Glomerular visceral epithelial cell (primary cell): ENCODE results near the gene CTBP1.
"Not testable (repeated sequence)": the region's sequence is repeated elsewhere in the genome, so short reads cannot be mapped to it uniquely, and the experiment has no call there.

Experiments
- DNase-seq: peaks from one replicate; pipeline ENCODE4 v3.0.0-alpha.2; 2016; ENCODE audit errors: extremely low spot score

The CTBP1 gene

GRCh38 chr4:1237981-1238675 is 10.8 kb downstream of the CTBP1 start:
- DNase-seq, result no peak

- DNase-seq, result not testable (repeated sequence)
Measured at GRCh38 chr4:1237261-1237660, 11.7 kb downstream of the CTBP1 start.

DNA sequence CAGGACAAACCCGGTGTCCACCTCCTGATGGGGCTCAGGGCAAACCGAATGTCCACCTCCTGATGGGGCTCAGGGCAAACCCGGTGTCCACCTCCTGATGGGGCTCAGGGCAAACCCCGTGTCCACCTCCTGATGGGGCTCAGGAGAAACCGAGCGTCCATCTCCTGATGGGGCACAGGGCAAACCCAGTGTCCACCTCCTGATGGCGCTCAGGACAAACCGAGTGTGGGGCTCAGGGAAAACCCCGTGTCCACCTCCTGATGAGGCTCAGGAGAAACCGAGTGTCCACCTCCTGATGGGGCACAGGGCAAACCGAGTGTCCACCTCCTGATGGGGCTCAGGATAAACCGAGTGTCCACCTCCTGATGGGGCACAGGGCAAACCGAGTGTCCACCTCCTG is 12.1 kb downstream of the CTBP1 start:
- DNase-seq, result not testable (repeated sequence)

- no peak for DNase-seq
Measured at GRCh38 chr4:1236103-1236641, 12.8 kb downstream of the CTBP1 start.

DNA sequence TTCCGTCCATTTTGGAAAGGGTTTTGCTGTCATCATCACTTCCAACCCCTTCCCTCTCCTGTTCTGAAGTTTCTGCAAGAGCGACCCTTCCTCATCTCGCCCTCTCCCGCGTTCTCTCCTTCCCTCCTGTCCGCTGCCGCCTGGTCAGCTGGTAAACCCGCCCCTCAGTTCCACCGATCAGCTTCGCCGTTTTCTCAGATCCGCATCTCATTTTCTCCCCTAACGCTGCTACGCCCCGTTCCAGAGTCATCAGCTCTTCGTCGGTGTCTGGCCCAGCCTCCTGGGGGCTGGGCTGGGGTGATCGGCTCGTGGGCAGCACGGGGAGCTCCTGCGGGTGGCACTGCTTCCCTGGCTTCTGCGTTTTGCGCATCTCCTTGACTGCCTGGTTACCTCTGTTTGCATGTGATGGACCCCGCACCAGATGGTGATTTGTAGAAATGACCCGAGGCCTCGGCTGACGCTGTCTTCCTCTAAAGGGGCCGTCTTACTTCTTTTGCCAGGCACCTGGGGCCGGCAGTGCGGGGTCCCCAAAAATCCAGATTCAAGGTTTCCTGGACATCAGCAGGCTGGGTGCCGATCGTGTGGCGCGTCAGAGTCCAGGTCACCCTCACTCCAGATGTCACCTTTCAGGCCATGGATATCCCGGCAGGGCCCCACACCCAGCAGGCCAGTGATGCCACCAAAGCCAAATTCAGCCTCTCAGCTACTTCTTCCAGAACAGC is 13.4 kb downstream of the CTBP1 start:
- no peak for DNase-seq

DNA sequence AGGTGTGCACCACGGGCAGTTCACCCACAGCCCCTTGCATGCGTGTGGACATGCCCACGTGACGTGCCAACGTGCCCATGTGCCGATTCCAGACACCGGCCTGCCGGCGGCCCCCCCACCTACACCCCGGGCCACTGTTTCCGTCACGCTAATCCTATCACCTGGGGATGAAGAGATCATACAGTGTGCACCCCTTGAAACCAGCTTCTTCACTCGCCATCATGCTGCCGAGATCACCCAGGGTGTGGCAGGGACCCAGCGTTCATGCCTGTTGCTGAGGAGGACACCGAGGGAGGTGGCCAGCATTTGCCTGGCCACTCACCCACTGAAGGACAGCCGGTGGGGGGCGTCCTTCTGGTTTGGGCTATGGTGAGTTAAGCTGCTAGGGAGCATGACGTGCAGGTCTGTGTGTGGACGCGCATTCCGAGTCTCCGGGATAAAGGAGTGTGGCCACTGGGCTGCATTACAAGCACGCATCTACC is 14.1 kb downstream of the CTBP1 start:
- DNase-seq, result no peak

DNA sequence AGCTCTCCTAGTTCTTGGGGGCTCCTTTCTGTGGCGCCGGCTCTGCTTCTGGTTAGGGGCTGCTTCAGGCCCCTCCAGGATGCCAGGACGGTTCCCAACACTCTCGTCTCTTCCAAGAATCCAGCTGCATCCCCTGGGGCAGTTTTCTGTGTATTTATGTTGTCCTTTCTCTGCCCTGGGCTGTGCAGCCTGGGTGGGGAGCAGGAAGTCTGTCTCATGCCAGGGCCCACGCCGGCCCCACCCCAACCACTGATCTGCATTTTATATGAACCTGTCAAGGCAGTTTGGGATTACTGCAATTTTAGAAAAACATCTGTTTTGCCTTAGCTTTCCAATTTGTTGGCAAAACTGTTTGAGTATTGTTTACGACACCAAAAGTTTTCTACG is 14.6 kb downstream of the CTBP1 start:
- DNase-seq, result no peak

- no peak for DNase-seq
Measured at GRCh38 chr4:1233641-1234308, 15.2 kb downstream of the CTBP1 start.

DNA sequence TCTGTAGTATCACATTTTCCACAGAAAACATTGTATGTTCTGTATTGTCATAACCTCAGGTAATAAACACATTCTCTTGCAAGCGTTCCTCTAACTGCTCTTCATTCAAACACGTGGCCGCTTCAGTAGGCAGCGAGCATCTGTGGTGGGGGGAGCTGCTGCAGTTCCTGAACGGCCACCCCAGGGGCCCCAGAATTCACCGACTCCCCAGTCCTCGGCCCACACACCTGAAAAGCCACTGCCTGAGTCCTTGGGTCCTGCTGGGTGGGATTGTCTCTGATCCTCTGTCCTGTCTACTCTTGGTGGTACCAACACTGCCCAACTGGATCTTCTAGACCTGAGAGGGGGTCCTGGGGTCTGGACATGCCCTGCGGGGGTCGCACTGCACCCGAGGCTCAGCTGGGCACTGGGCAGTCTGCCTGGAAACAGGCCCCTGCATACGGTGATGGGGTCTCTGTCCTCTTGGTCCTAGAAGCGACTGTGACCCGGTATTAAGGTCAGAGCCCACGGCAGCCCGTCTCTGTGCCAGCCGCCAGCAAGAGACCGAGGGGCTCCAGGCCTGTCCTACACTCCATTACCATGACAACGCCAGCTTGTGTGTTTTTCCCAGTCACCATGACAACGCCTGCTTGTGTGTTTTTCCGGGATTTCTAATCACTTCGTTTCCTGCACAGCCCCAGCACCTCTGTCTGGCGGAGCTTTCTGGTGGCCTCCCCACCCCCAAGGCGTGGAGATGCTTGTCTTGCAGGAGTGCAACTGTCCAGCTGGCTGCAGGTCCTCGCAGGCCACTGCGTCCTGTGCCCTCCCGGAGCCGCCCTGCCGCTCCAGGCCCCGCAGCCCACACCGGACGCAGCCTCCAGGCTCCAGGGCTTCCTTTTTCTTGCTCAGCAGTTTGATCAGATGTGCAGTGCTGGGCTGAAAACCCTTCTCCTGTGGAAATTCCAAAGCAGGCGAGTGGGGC is 16.0 kb downstream of the CTBP1 start:
- no peak for DNase-seq

DNA sequence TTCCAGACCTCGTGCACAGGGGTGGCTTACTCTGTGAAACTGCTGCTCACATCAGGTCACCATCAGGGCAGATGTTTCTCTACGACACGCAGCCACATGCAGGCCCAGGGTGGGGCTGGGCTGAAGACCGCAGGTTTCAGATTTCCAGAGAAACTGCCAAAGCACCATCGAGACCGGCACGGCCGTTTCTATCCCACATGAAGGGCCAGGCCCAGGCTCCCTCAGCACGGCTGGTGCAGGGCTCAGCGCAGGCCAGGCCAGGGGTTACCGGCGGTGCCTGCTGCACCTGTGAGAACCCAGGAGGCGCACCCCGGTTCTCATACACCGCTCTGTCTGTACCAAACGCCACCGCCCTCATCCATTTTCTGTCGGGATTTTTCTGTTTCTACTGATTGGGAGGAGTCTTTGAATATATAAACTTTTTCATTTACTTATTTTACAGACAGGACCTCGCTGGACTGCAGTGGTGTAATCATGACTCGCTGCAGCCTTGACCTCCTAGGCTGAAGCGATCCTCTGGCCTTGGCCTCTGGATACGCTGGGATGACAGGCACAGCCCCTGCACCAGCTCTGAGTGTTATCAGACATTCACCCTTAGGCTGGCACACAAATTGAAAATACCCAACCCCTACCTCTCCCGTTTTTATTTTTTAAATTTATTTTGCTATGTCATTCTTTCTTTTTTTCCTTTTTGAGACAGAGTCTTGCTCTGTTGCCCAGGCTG is 17.1 kb downstream of the CTBP1 start:
- no peak for DNase-seq

DNA sequence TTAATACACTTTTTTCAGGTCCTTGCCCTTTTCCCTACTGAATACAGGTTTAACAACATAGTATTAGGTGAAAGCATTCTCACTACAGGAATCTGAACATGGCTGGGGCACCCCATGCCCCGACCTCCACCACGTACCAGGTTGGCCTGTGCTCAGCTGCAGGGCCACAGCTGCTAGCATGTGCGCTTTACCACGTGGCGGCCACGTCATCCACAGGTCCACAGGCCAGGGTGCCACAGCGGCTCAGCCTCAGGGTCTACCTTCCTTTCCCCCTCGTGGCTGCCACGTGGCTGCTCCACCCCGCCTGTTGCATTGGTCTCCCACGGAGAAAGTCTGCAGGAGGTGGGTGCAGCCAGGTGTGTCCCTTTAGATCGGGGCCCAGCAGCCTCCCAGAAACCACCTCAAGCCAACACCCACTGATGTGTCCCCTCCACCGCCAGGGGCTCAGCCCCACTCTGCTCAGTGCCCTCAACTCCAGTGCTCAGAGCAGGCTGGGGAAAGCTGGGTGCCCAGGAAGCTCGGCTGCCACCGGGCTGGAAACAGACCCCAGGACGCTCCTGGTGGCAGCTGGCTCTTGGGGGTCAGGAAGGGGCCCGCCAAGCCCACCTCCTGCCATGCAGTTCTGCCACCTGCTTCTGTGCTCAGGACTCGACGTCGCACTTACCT is 17.8 kb downstream of the CTBP1 start:
- no peak for DNase-seq

- no peak for DNase-seq
Measured at GRCh38 chr4:1230316-1230715, 18.6 kb downstream of the CTBP1 start.

GRCh38 chr4:1229117-1229849 is 19.6 kb downstream of the CTBP1 start:
- no peak for DNase-seq

GRCh38 chr4:1227816-1228215 is 21.1 kb downstream of the CTBP1 start:
- no peak for DNase-seq

GRCh38 chr4:1226598-1226997 is 22.3 kb downstream of the CTBP1 start:
- no peak for DNase-seq

DNA sequence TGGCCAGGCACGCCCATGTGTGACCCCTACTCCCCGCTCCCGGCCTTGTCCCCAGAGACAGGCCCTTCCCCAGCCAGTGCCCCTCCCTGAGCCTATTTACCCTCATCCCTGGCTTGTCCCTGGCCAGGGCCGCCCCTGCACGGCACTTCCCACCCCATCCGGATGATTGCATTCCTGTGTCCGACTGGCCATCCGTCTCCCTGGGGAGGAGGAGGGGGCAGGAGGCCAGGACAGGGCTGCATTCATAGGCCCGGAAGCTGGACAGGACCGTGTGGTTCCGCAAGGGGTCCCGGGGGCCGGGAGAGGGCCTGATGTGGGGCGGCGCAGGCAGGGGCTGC is 22.8 kb downstream of the CTBP1 start:
- no peak for DNase-seq

DNA sequence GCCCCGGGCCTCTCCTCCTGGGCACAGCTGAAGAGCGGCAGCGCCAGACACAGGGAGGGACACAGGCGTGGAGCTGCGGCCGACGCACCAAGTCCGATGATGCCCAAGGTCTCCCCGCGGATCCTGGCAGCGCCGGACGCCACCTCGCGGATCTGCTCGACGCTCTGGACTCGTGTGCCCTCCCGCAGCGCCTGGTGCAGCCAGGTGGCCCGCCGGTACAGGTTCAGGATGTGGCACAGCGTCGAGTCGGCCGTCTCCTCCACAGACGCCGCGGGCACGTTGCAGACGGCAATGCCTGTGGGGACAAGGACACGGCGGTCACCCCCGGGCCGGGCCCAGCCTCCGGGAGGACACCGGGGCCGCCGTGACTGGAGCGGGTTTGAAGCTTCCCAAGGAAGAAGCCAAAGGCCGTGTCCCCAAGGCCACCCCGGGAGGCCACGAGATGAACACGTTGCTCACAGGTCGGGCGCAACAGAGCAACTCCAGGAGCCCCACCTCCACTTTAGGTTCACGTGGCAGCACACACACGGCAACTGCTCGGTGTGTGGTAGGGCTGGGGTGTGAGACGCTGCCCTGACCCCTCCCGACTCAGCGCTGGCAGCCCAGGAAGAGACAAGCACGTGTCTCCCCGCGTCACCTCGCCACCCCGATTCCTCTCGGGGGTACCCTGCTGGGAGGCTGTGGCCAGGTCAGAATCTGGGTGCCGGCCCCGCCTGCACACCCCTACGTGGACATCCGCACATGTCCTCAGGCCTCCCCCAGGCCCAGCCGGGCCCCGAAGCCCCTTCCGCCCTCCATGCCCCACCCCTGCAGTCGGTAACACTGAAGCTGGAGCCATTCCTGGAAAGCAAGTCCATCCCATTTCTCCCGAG is 23.4 kb downstream of the CTBP1 start:
- no peak for DNase-seq
